Measurements from ENCODE around the gene SMTN. TPM values are rescaled to one million over a fixed set of nuclear protein-coding genes. Genes with fewer than 3 reads are reported as not detected.
"Not testable (repeated sequence)": the region's sequence is repeated elsewhere in the genome, so short reads cannot be mapped to it uniquely, and the experiment has no call there.

The SMTN gene
- total and polyA plus RNA-seq, 11 donors = 55.5 to 270 (median 167) TPM

- DNase-seq = peak in 3 of 5 donors; percentile 55 to 89 (median 73)
- peak overlapping the region; percentile 36 to 69 (median 56) for H3K4me3 ChIP-seq
- intact Hi-C loops (cut with DNase I) = loop anchor here in 1 of 10 donors (10.0 kb wide), 1 partner anchor 51 kb away; the partner anchor contains the start of gene PLA2G3
- H3K27ac ChIP-seq = peak overlapping the region; percentile 74 to 99 (median 93)
- no peak for TF ChIP-seq POLR2A (IDR thresholded peaks at IDR 0.05)
- TF ChIP-seq, protein P1, sequence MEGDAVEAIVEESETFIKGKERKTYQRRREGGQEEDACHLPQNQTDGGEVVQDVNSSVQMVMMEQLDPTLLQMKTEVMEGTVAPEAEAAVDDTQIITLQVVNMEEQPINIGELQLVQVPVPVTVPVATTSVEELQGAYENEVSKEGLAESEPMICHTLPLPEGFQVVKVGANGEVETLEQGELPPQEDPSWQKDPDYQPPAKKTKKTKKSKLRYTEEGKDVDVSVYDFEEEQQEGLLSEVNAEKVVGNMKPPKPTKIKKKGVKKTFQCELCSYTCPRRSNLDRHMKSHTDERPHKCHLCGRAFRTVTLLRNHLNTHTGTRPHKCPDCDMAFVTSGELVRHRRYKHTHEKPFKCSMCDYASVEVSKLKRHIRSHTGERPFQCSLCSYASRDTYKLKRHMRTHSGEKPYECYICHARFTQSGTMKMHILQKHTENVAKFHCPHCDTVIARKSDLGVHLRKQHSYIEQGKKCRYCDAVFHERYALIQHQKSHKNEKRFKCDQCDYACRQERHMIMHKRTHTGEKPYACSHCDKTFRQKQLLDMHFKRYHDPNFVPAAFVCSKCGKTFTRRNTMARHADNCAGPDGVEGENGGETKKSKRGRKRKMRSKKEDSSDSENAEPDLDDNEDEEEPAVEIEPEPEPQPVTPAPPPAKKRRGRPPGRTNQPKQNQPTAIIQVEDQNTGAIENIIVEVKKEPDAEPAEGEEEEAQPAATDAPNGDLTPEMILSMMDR (IDR thresholded peaks at IDR 0.05) = no peak
- peaks cover 0 to 79% (median 22%) of the 10 kb centered on the region in 12 donors for H3K4me1 ChIP-seq
- no peaks in the 10 kb centered on the region for H3K9me3 ChIP-seq
- H3K36me3 ChIP-seq = peaks cover 7 to 100% (median 99%) of the 10 kb centered on the region in 9 donors
- no peaks in the 10 kb centered on the region for H3K27me3 ChIP-seq
- 33 to 45% (median 41%) methylated on average over 5 of the region's 5 CpGs for WGBS, 4 donors
- peak; percentile 44 to 76 (median 54) for ATAC-seq
Measured at GRCh38 chr22:31094021-31094551, 13.0 kb downstream of the SMTN start.

- no peaks in the 10 kb centered on the region for H3K27me3 ChIP-seq
- DNase-seq (no peak), ATAC-seq (no peak)
- WGBS, 4 donors = 78 to 89% (median 83%) methylated on average over 7 of the region's 7 CpGs
- peak overlapping the region in 7 of 12 donors; percentile 88 to 99 (median 96) for H3K27ac ChIP-seq
- intact Hi-C loops (cut with DNase I) = loop anchor here in 1 of 10 donors (10.0 kb wide), 1 partner anchor 50 kb away; the partner anchor contains the start of gene PLA2G3
- H3K36me3 ChIP-seq = peaks cover 7 to 100% (median 99%) of the 10 kb centered on the region in 9 donors
- TF ChIP-seq, protein P1 (IDR thresholded peaks at IDR 0.05) = no peak
- H3K4me1 ChIP-seq = peaks cover 0 to 75% (median 22%) of the 10 kb centered on the region in 12 donors
- peak overlapping the region in 6 of 12 donors; percentile 55 to 69 (median 59) for H3K4me3 ChIP-seq
- no peaks in the 10 kb centered on the region for H3K9me3 ChIP-seq
Measured at GRCh38 chr22:31094741-31095140, 13.6 kb downstream of the SMTN start.

- TF ChIP-seq, protein P1 (IDR thresholded peaks at IDR 0.05) = no peak
- TF ChIP-seq POLR2A (IDR thresholded peaks at IDR 0.05) = no peak
- 81 to 91% (median 88%) methylated on average over 3 of the region's 3 CpGs for WGBS, 4 donors
- Histone ChIP-seq H3K9me3 (no peaks in the 10 kb centered on the region), H3K36me3 (peaks cover 7 to 100% (median 99%) of the 10 kb centered on the region in 9 donors), H3K27me3 (no peaks in the 10 kb centered on the region), H3K27ac (peak overlapping the region in 5 of 12 donors; percentile 13 to 99 (median 28)), H3K4me1 (peaks cover 0 to 73% (median 22%) of the 10 kb centered on the region in 12 donors), H3K4me3 (no peak overlapping the region)
- intact Hi-C loops (cut with DNase I) = loop anchor here in 1 of 10 donors (10.0 kb wide), 1 partner anchor 49 kb away; the partner anchor contains the start of gene PLA2G3
- DNase-seq = no peak
- ATAC-seq = no peak
Measured at GRCh38 chr22:31095637-31096249, 14.6 kb downstream of the SMTN start.

GRCh38 chr22:31096657-31097279 lies 15.7 kb downstream of the SMTN start:
- peaks cover 4 to 100% (median 97%) of the 10 kb centered on the region in 9 donors for H3K36me3 ChIP-seq
- no peaks in the 10 kb centered on the region for H3K9me3 ChIP-seq
- 87 to 90% (median 89%) methylated on average over 27 of the region's 27 CpGs for WGBS, 4 donors
- no peak overlapping the region for H3K4me3 ChIP-seq
- no peaks in the 10 kb centered on the region for H3K27me3 ChIP-seq
- DNase-seq (peak in 1 of 5 donors; percentile 14), ATAC-seq (no peak)
- H3K27ac ChIP-seq = peak overlapping the region in 2 of 12 donors; percentile 2 to 99
- intact Hi-C loops (cut with DNase I) = loop anchor here in 1 of 10 donors (10.0 kb wide), 1 partner anchor 48 kb away; the partner anchor contains the start of gene PLA2G3
- TF ChIP-seq POLR2A (IDR thresholded peaks at IDR 0.05) = no peak
- TF ChIP-seq, protein P1 (IDR thresholded peaks at IDR 0.05) = no peak
- peaks cover 0 to 66% (median 22%) of the 10 kb centered on the region in 12 donors for H3K4me1 ChIP-seq

GRCh38 chr22:31097539-31097938 lies 16.4 kb downstream of the SMTN start:
- H3K9me3 ChIP-seq, H3K27me3 ChIP-seq, DNase-seq, H3K4me3 ChIP-seq, ATAC-seq: not testable (repeated sequence)
- peaks cover 0 to 67% (median 20%) of the 10 kb centered on the region in 12 donors for H3K4me1 ChIP-seq
- intact Hi-C loops (cut with DNase I) = loop anchor here in 1 of 10 donors (10.0 kb wide), 1 partner anchor 47 kb away; the partner anchor contains the start of gene PLA2G3
- H3K27ac ChIP-seq = peak overlapping the region in 1 of 12 donors; percentile 99
- 91 to 97% (median 95%) methylated on average over 5 of the region's 5 CpGs for WGBS, 4 donors
- peaks cover 4 to 100% (median 97%) of the 10 kb centered on the region in 9 donors for H3K36me3 ChIP-seq

Measured in heart left ventricle (tissue), 16 donors.